NCI-H2196 treated with DMSO at 0.1 percent for 48 hours (cell line): ENCODE results near the gene GNA12.

Source experiments
- DNase-seq: peaks from one replicate; lab custom pipeline; 2025; ENCODE audit not compliant: unreplicated experiment; lab: John Stamatoyannopoulos, UW

The GNA12 gene

GRCh38 chr7:2717293-2718261 lies 126.5 kb downstream of the GNA12 start:
- no peak for DNase-seq

DNA sequence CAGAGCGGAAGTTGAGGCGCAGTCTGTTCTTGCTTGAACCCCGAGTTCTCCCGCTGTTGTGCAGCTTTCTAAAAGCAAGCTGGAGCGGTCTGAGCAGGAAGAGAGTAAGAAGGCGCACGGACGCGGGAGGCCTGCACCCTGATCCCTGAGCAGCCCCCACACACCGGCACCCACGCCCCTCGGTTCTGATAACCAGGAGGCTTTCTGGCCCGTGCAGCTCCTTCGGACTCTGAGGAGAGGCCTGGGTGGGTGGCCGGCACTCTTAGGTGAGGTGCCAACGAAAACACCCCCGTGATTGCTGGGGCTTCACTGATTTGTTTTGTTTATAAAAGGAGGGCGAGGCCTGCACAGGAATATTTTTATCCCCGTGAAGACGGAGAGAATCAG lies 127.2 kb downstream of the GNA12 start:
- DNase-seq, result no peak

- DNase-seq, result no peak
Observed at GRCh38 chr7:2716488-2716887, 127.6 kb downstream of the GNA12 start.

GRCh38 chr7:2715341-2716231 lies 128.5 kb downstream of the GNA12 start:
- DNase-seq, result no peak

DNA sequence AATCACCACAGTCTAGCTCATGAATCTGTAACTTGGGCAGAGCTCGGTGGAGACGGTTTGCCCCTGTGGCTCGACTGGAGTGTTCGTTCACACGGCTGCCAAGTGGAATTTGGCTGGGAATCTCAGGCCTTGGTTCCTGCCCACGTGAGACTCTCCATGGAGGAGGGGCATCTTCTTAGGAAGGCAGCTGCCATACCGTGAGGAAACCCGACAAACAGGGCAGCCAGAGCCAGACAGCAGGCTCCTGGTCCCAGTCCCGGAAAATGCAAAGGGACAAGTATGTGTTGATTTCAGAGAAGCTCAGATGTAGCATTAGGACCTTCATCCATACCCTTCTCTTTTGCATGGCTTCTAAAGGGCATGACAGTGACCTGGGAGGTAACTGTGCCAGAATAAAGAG lies 129.5 kb downstream of the GNA12 start:
- DNase-seq, result no peak

DNA sequence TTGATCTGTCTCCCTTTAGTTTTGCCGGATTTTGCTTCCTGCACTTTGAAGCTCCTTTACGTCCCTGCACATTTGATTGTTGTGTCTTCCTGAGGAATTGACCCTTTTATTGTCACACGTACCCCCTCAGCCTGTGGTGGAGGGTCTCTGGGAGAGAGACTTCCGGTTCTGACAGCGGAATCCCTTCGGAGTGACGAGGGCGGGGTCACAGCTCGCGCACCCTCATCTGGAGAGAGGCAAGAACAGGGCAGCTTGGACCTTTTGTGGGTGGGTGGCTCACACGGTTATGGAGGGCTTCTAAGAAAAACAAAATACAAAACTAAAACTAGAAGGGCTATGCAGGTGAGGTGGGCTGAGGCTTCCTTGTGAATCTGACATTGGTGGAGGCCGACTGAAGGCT lies 130.1 kb downstream of the GNA12 start:
- no peak for DNase-seq

DNA sequence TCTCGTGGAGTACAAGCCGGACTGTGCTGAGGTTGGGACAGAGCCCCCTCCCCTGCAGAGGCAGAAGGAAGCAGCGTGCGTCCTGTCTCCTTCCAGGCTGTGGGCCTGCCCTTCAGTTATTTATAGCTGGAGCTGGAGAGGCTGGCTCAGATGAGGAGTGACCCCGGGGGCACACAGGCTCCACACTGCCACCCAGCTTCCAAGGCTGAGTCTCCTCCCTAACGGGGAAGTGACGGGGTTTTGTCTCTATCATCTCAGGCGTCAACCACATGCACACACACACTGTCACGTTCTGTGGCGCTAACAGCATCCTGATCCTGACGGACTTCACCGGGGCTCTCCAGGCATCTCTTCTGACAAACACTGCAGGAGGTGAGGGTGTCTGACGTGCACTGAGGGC lies 130.7 kb downstream of the GNA12 start:
- no peak for DNase-seq

GRCh38 chr7:2711895-2712675 lies 132.0 kb downstream of the GNA12 start:
- no peak for DNase-seq

GRCh38 chr7:2710901-2711551 lies 133.1 kb downstream of the GNA12 start:
- no peak for DNase-seq

DNA sequence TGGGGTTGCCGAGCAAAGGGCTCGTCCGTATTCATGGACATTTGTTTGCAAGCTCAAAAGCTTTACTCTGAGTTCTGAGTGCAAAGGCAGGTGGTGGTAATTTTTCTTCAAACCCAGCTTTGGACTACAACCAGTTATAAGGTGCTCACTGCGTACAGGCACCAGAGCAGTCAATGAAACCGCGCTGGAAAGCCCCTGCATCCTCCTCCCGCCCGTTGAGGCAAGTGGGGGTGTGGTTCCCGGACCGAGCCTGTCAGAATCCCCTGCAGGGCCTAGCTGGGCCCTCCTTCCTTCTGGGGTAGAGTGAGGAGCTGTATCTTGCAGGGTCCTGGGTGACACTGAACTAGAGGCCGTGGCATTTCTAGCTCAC lies 133.8 kb downstream of the GNA12 start:
- DNase-seq, result no peak

- no peak for DNase-seq
Observed at GRCh38 chr7:2709553-2710285, 134.4 kb downstream of the GNA12 start.

- no peak for DNase-seq
Observed at GRCh38 chr7:2708547-2709310, 135.4 kb downstream of the GNA12 start.

DNA sequence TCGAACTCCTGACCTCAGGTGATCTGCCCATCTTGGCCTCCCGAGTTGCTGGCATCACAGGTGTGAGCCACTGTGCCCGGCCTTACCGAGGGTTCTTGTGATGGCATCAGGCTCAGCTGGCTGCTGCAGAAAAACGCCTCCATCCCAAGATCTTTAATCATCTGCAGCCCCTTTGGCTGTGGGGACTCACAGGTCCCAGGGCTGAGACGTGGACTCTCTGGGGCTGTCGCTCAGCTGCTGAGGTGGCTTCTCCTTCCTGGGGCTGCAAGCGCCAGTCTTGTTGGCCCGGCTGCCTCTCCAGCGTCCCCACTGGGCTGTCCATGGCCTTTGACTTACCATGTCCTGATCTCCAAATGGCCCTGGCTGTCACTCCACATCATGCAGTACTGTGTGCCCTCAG lies 136.1 kb downstream of the GNA12 start:
- no peak for DNase-seq

DNA sequence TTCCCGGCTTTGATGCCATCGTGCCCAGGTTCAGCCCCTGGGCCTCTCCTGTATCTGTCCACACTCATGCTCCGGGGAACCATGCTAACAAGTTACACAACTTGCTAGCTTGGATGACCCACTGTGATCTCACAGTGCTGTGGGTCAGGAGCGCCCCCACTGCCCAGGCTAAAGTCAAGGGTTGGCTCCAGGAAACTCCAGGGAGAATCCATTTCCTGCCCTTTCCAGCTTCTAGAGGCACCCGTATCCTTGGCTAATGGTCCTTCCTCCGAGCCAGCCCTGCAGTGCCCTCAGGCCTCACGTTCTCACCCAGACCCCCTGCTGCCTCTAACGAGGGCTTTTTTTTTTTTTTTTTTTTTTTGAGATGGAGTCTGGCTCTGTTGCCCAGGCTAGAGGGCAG lies 136.6 kb downstream of the GNA12 start:
- no peak for DNase-seq

DNA sequence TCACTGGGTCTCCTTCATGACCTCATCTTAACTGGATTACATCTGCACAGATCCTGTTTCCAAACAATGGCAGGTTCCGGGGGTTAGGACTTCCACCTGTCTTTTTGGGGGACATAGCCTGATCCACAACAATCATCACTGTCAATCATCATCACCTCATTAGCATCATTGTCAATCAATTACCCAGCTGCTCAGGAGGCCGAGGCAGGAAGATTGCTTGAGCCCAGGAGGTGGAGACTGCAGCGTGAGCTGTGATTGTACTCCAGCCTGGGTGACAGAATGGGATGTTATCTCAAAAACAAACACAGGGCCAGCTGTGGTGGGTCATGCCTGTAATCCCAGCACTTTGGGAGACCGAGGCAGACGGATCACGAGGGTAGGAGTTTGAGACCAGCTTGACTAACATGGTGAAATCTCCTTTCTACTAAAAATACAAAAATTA lies 137.4 kb downstream of the GNA12 start:
- no peak for DNase-seq

DNA sequence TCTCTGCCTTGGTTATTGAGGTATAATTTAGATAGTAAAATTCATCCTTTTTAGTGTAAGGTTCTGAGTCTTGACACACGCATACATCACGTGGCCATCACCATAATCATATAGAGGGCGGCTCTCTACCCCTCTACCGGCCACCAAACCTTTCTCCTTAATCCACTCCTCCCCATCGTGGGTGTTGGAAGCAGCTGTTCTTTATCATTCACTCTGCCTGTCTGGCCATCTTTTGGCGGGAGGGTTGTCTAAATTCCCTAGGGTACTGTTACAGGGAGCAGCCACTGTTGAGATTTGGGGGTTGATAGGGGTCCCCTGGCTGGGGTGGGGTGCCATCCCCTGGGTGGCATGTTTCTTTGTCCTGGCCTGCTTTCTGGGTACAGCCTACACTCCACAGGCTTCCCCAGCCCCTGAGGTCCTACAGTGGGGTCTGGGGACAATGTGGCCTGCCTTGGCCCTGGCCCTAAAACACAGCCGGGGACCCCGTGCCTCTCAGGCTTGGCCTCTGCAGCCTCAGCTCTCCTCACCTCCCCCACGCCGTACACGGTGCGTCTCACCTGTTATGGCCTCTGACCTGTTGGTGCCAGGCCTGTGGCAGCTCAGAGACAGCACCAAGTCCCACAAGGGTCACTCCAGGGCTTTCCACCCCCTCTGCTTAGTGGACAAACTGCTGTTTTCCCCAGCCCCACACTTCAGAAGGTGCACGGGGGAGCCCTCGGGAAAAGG lies 138.6 kb downstream of the GNA12 start:
- DNase-seq, result no peak

DNA sequence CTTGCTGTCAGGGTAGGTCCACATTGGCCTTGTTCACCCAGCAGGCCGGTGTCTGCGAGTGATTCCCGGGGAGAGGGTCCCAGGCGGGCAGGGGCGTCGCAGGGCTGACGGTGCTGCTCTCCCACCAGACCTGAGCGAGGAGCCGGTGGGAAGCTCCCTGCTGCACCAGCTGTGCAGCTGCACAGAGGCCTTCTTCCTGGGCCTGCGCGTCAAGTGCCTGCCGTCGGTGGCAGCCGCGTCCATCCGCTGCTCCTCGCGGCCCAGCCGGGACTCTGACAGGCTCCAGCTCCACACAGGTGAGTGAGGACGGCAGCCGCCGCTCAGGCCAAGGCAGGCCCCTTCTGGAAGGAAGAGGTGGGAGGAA lies 141.5 kb downstream of the GNA12 start:
- no peak for DNase-seq

GRCh38 chr7:2701832-2702593 lies 142.1 kb downstream of the GNA12 start:
- no peak for DNase-seq
